ENCODE data around the gene EVA1C.

DNA sequence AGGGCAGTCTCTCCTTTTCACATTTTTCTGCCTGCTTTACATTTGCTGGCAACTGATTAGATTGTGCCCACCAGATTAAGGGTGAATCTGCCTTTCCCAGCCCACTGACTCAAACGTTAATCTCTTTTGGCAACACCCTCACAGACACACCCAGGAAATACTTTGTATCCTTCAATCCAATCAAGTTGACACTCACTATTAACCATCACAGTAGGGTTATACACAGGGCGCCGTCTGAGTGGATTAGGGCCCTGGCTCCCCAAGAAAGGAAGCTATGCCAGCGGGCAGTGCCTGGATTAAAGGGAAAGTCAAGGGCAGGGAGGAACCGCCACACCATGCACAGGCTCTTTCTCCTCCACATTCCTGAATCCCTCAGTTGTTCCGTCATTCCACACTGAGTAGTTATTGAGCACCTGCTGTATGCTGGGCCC lies 56.2 kb downstream of the EVA1C start:
- TF ChIP-seq SRF (IDR thresholded peaks at IDR 0.05; ENCODE audit: low read depth in 2 of 2, low read length in 2 of 2) (no peak), JUND (IDR thresholded peaks at IDR 0.05; ENCODE audit: low read depth, low read length) (no peak), KDM1A (IDR thresholded peaks at IDR 0.05; ENCODE audit: borderline replicate concordance) (no peak), POLR2A (IDR thresholded peaks at IDR 0.05; ENCODE audit: low read depth, low read length) (no peak), MTA2 (IDR thresholded peaks at IDR 0.05; ENCODE audit: low read depth) (no peak), NR2C2 (IDR thresholded peaks at IDR 0.05; ENCODE audit: borderline replicate concordance, control insufficient read depth, insufficient read length, low read depth) (no peak), EZH2 (IDR thresholded peaks at IDR 0.05; ENCODE audit: borderline replicate concordance, control insufficient read depth, low read depth, low read length) (no peak), NBN (IDR thresholded peaks at IDR 0.05) (no peak), SMARCA5 (IDR thresholded peaks at IDR 0.05) (no peak)
- TF ChIP-seq, protein P1, sequence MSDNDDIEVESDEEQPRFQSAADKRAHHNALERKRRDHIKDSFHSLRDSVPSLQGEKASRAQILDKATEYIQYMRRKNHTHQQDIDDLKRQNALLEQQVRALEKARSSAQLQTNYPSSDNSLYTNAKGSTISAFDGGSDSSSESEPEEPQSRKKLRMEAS (IDR thresholded peaks at IDR 0.05; ENCODE audit: low read depth, low read length): no peak
- TF ChIP-seq, protein P2, sequence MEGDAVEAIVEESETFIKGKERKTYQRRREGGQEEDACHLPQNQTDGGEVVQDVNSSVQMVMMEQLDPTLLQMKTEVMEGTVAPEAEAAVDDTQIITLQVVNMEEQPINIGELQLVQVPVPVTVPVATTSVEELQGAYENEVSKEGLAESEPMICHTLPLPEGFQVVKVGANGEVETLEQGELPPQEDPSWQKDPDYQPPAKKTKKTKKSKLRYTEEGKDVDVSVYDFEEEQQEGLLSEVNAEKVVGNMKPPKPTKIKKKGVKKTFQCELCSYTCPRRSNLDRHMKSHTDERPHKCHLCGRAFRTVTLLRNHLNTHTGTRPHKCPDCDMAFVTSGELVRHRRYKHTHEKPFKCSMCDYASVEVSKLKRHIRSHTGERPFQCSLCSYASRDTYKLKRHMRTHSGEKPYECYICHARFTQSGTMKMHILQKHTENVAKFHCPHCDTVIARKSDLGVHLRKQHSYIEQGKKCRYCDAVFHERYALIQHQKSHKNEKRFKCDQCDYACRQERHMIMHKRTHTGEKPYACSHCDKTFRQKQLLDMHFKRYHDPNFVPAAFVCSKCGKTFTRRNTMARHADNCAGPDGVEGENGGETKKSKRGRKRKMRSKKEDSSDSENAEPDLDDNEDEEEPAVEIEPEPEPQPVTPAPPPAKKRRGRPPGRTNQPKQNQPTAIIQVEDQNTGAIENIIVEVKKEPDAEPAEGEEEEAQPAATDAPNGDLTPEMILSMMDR (IDR thresholded peaks at IDR 0.05 in 2 of 3, conservative IDR thresholded peaks at IDR 0.05 in 1 of 3; ENCODE audit: control insufficient read depth in 2 of 3, extremely low read depth in 1 of 3, insufficient read depth in 1 of 3, low read depth in 3 of 3, low read length in 3 of 3): no peak
- TF ChIP-seq, protein P3, sequence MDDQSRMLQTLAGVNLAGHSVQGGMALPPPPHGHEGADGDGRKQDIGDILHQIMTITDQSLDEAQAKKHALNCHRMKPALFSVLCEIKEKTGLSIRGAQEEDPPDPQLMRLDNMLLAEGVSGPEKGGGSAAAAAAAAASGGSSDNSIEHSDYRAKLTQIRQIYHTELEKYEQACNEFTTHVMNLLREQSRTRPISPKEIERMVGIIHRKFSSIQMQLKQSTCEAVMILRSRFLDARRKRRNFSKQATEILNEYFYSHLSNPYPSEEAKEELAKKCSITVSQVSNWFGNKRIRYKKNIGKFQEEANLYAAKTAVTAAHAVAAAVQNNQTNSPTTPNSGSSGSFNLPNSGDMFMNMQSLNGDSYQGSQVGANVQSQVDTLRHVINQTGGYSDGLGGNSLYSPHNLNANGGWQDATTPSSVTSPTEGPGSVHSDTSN (IDR thresholded peaks at IDR 0.05; ENCODE audit: insufficient replicate concordance, low read depth, low read length): no peak
